ENCODE measurements around the gene DAPK1.

GRCh38 chr9:87701491-87701890 is 203.8 kb downstream of the DAPK1 start:
- TF ChIP-seq POLR2A (IDR thresholded peaks at IDR 0.05; ENCODE audit: low read depth, low read length): no peak
- no peak for TF ChIP-seq POLR2AphosphoS5 (IDR thresholded peaks at IDR 0.05; ENCODE audit: low read depth, low read length)

Data from GM12891 (cell line).